ENCODE measurements around the gene CD44.
A peak's percentile ranks its signal among the peaks of the same experiment; 100 is the strongest.

The CD44 gene

GRCh38 chr11:35262056-35262455, 123.1 kb downstream of the CD44 start:
- DNase-seq (ENCODE audit: low read depth), result no peak

- DNase-seq (ENCODE audit: low read depth), result no peak
Observed at GRCh38 chr11:35262735-35263134, 123.8 kb downstream of the CD44 start.

- DNase-seq (ENCODE audit: low read depth), result no peak
Observed at GRCh38 chr11:35265755-35266454, 126.9 kb downstream of the CD44 start.

- peak; percentile 51 for DNase-seq (ENCODE audit: low read depth)
Observed at GRCh38 chr11:35267504-35267903, 128.5 kb downstream of the CD44 start.

- no peak for DNase-seq (ENCODE audit: low read depth)
Observed at GRCh38 chr11:35270342-35270741, 131.4 kb downstream of the CD44 start.

GRCh38 chr11:35271031-35271430, 132.1 kb downstream of the CD44 start:
- DNase-seq (ENCODE audit: low read depth), result no peak

GRCh38 chr11:35272391-35272902, 133.5 kb downstream of the CD44 start:
- DNase-seq (ENCODE audit: low read depth), result no peak

- DNase-seq (ENCODE audit: low read depth), result no peak
Observed at GRCh38 chr11:35274909-35275785, 136.2 kb downstream of the CD44 start.

GRCh38 chr11:35275786-35276170, 136.8 kb downstream of the CD44 start:
- DNase-seq (ENCODE audit: low read depth), result no peak

GRCh38 chr11:35276396-35277145, 137.6 kb downstream of the CD44 start:
- no peak for DNase-seq (ENCODE audit: low read depth)

GRCh38 chr11:35277827-35278226, 138.9 kb downstream of the CD44 start:
- no peak for DNase-seq (ENCODE audit: low read depth)

GRCh38 chr11:35280727-35281126, 141.8 kb downstream of the CD44 start:
- DNase-seq (ENCODE audit: low read depth), result no peak

- no peak for DNase-seq (ENCODE audit: low read depth)
Observed at GRCh38 chr11:35281169-35281688, 142.3 kb downstream of the CD44 start.

Measured in fibroblast of the conjunctiva (primary cell).